Measurements from ENCODE around the gene ADARB2.

ADARB2 gene

GRCh38 chr10:1190052-1190395 is 547.3 kb downstream of the ADARB2 start:
- no peak for DNase-seq (ENCODE audit: low read depth)

GRCh38 chr10:1189166-1190051 is 547.9 kb downstream of the ADARB2 start:
- DNase-seq (ENCODE audit: low read depth): no peak

GRCh38 chr10:1188558-1189135 is 548.7 kb downstream of the ADARB2 start:
- no peak for DNase-seq (ENCODE audit: low read depth)

GRCh38 chr10:1187855-1188557 is 549.3 kb downstream of the ADARB2 start:
- no peak for DNase-seq (ENCODE audit: low read depth)

- DNase-seq (ENCODE audit: low read depth): no peak
Observed at GRCh38 chr10:1187151-1187854, 550.0 kb downstream of the ADARB2 start.

GRCh38 chr10:1186683-1186990 is 550.7 kb downstream of the ADARB2 start:
- DNase-seq (ENCODE audit: low read depth): no peak

GRCh38 chr10:1185911-1186682 is 551.2 kb downstream of the ADARB2 start:
- no peak for DNase-seq (ENCODE audit: low read depth)

- DNase-seq (ENCODE audit: low read depth): no peak
Observed at GRCh38 chr10:1184541-1185430, 552.5 kb downstream of the ADARB2 start.

GRCh38 chr10:1183701-1184100 is 553.6 kb downstream of the ADARB2 start:
- DNase-seq (ENCODE audit: low read depth): no peak

GRCh38 chr10:1183033-1183396 is 554.3 kb downstream of the ADARB2 start:
- DNase-seq (ENCODE audit: low read depth): no peak

- no peak for DNase-seq (ENCODE audit: low read depth)
Observed at GRCh38 chr10:1182280-1183032, 554.9 kb downstream of the ADARB2 start.

- no peak for DNase-seq (ENCODE audit: low read depth)
Observed at GRCh38 chr10:1180836-1181235, 556.5 kb downstream of the ADARB2 start.

- DNase-seq (ENCODE audit: low read depth): no peak
Observed at GRCh38 chr10:1180071-1180730, 557.1 kb downstream of the ADARB2 start.

GRCh38 chr10:1179346-1180070 is 557.8 kb downstream of the ADARB2 start:
- DNase-seq (ENCODE audit: low read depth): no peak

- no peak for DNase-seq (ENCODE audit: low read depth)
Observed at GRCh38 chr10:1178506-1178905, 558.8 kb downstream of the ADARB2 start.

- no peak for DNase-seq (ENCODE audit: low read depth)
Observed at GRCh38 chr10:1177936-1178335, 559.4 kb downstream of the ADARB2 start.

- DNase-seq (ENCODE audit: low read depth): no peak
Observed at GRCh38 chr10:1175956-1176565, 561.3 kb downstream of the ADARB2 start.

- DNase-seq (ENCODE audit: low read depth): no peak
Observed at GRCh38 chr10:1174022-1174421, 563.3 kb downstream of the ADARB2 start.

Measured in T follicular helper cell (primary cell).